Muscle of leg (tissue), 16 donors: Measurements from ENCODE around the gene UBE2A. TPM values are rescaled to one million over a fixed set of nuclear protein-coding genes. Genes with fewer than 3 reads are reported as not detected.
A peak's percentile ranks its signal among the peaks of the same experiment; 100 is the strongest.

ENCODE experiments used
- DNase-seq: peaks from one replicate; pipeline ENCODE4 v3.0.0; 2013
- H3K27ac ChIP-seq: one replicate; pipeline ENCODE4 v1.5.1; 2013; ENCODE audit warnings: mild to moderate bottlenecking, low read length, control low read depth
- H3K27me3 ChIP-seq: one replicate; pipeline ENCODE4 v1.6.1; 2013; ENCODE audit warnings: low read length; ENCODE audit not compliant: control insufficient read depth, insufficient read depth
- H3K36me3 ChIP-seq: one replicate; pipeline ENCODE4 v1.6.1; 2013; ENCODE audit warnings: low read length; ENCODE audit not compliant: control insufficient read depth, insufficient read depth
- H3K4me1 ChIP-seq: one replicate; pipeline ENCODE4 v1.6.1; 2013; ENCODE audit warnings: low read length; ENCODE audit not compliant: control insufficient read depth, insufficient read depth
- H3K4me3 ChIP-seq: one replicate; pipeline ENCODE4 v1.5.1; 2013; ENCODE audit warnings: low read length, control low read depth
- H3K9me3 ChIP-seq: replicated peaks from 2 replicates; pipeline ENCODE4 v1.6.1; 2013; ENCODE audit warnings: low read depth, low read length; ENCODE audit not compliant: control insufficient read depth
- WGBS: methylation state at CpG from one replicate; pipeline ENCODE4 v1.1.5; 2013; ENCODE audit warnings: missing lambda C conversion rate; ENCODE audit not compliant: insufficient coverage; 5-methylcytosine and 5-hydroxymethylcytosine counted together
- long read RNA-seq, 11 donors: transcript quantifications; one replicate each; lab custom pipeline, GENCODE V29; 2026
- polyA plus RNA-seq, 8 donors: library from polyadenylated mRNA; unstranded; fragments of 120-200 nt; gene quantifications; one replicate each; pipeline versions ENCODE4 v1.2.1 to v1.2.3, GENCODE V29; 2013; ENCODE audit warnings: inconsistent platforms in 1 of 8, low replicate concordance in 1 of 8; ENCODE audit not compliant: insufficient read length in 8 of 8, insufficient read depth in 1 of 8
- total RNA-seq: library from RNA; stranded (reverse); fragments of 120-200 nt; gene quantifications from one replicate; pipeline ENCODE4 v1.2.4, GENCODE V29; 2013

Gene UBE2A
- 28.6 TPM for total RNA-seq
- polyA plus RNA-seq, result 10 to 100 TPM; 48.9 to 69.2 (median 56.9) TPM
- long read RNA-seq, donor 1, partial matches to known transcripts, result 6 of 14 reads
- long read RNA-seq, donor 1, other reads (novel, unspliced or antisense), result 0 of 14 reads
- long read RNA-seq, donor 2, partial matches to known transcripts, result 0 of 4 reads
- long read RNA-seq, donor 2, other reads (novel, unspliced or antisense), result 0 of 4 reads
- long read RNA-seq, donor 3, transcript UBE2A-202 (6 exons, 1,874 nt), result major isoform, 15 of 26 reads
- long read RNA-seq, donor 3, partial matches to known transcripts, result 0 of 26 reads
- long read RNA-seq, donor 3, other reads (novel, unspliced or antisense), result 7 of 26 reads
- long read RNA-seq, donor 4, transcript UBE2A-202 (6 exons, 1,874 nt), result major isoform, 11 of 21 reads
- long read RNA-seq, donor 4, partial matches to known transcripts, result 6 of 21 reads
- long read RNA-seq, donor 4, other reads (novel, unspliced or antisense), result 0 of 21 reads
- long read RNA-seq, donor 5, transcript UBE2A-207 (5 exons, 934 nt), result minor isoform, 5 of 54 reads
- long read RNA-seq, donor 5, transcript UBE2A-202 (6 exons, 1,874 nt), result major isoform, 30 of 54 reads
- long read RNA-seq, donor 5, partial matches to known transcripts, result 14 of 54 reads
- long read RNA-seq, donor 5, other reads (novel, unspliced or antisense), result 0 of 54 reads
- long read RNA-seq, donor 6, transcript UBE2A-202 (6 exons, 1,874 nt), result major isoform, 18 of 32 reads
- long read RNA-seq, donor 6, partial matches to known transcripts, result 0 of 32 reads
- long read RNA-seq, donor 6, other reads (novel, unspliced or antisense), result 0 of 32 reads
- long read RNA-seq, donor 7, transcript UBE2A-202 (6 exons, 1,874 nt), result major isoform, 8 of 38 reads
- long read RNA-seq, donor 7, partial matches to known transcripts, result 23 of 38 reads
- long read RNA-seq, donor 7, other reads (novel, unspliced or antisense), result 0 of 38 reads
- long read RNA-seq, donor 8, transcript UBE2A-202 (6 exons, 1,874 nt), result major isoform, 8 of 9 reads
- long read RNA-seq, donor 8, partial matches to known transcripts, result 0 of 9 reads
- long read RNA-seq, donor 8, other reads (novel, unspliced or antisense), result 0 of 9 reads
- long read RNA-seq, donor 9, transcript UBE2A-202 (6 exons, 1,874 nt), result major isoform, 10 of 15 reads
- long read RNA-seq, donor 9, partial matches to known transcripts, result 0 of 15 reads
- long read RNA-seq, donor 9, other reads (novel, unspliced or antisense), result 0 of 15 reads
- long read RNA-seq, donor 10, transcript UBE2A-202 (6 exons, 1,874 nt), result major isoform, 15 of 23 reads
- long read RNA-seq, donor 10, partial matches to known transcripts, result 0 of 23 reads
- long read RNA-seq, donor 10, other reads (novel, unspliced or antisense), result 0 of 23 reads
- long read RNA-seq, donor 11, transcript UBE2A-202 (6 exons, 1,874 nt), result major isoform, 10 of 16 reads
- long read RNA-seq, donor 11, partial matches to known transcripts, result 0 of 16 reads
- long read RNA-seq, donor 11, other reads (novel, unspliced or antisense), result 0 of 16 reads

GRCh38 chrX:119574394-119575266, at the start of gene UBE2A:
UBE2A (plus strand) TSS chrX:119574563; CDS start chrX:119574712, 149 bp downstream.
- no peaks in the 10 kb centered on the region for H3K36me3 ChIP-seq
- 31% methylated on average over 74 of the region's 86 CpGs for WGBS
- peak; percentile 97 for DNase-seq

GRCh38 chrX:119529345-119530276, 44.8 kb upstream of the UBE2A start:
- no peaks in the 10 kb centered on the region for H3K9me3 ChIP-seq
- H3K4me3 ChIP-seq, result no peak overlapping the region
- no peaks in the 10 kb centered on the region for H3K4me1 ChIP-seq
- no peaks in the 10 kb centered on the region for H3K27me3 ChIP-seq
- DNase-seq, result peak; percentile 56
- 62% methylated on average over 7 of the region's 9 CpGs for WGBS
- no peaks in the 10 kb centered on the region for H3K36me3 ChIP-seq
- peak overlapping the region; percentile 17 for H3K27ac ChIP-seq

More at GRCh38 chrX:119574394-119575266, at the start of gene UBE2A:
- Histone ChIP-seq H3K4me1 (peaks cover 5% of the 10 kb centered on the region), H3K4me3 (peak within 1 kb of the TSS; percentile 72), H3K27ac (peak within 1 kb of the TSS; percentile 95), H3K9me3 (no peaks in the 10 kb centered on the region), H3K27me3 (no peaks in the 10 kb centered on the region)

- Histone ChIP-seq H3K9me3 (no peaks in the 10 kb centered on the region), H3K27me3 (no peaks in the 10 kb centered on the region), H3K27ac (no peak overlapping the region), H3K4me3 (no peak overlapping the region), H3K4me1 (no peaks in the 10 kb centered on the region), H3K36me3 (peaks cover 3% of the 10 kb centered on the region)
- no peak for DNase-seq
- 80% methylated on average over 1 of the region's 3 CpGs for WGBS
Measured at GRCh38 chrX:119537487-119537886, 36.9 kb upstream of the UBE2A start.

GRCh38 chrX:119539872-119540271, 34.5 kb upstream of the UBE2A start:
- no peaks in the 10 kb centered on the region for H3K27me3 ChIP-seq
- DNase-seq, result no peak
- H3K9me3 ChIP-seq, result no peaks in the 10 kb centered on the region
- WGBS, result no CpG with 5 or more reads among the region's 2 CpGs
- H3K36me3 ChIP-seq, result peaks cover 4% of the 10 kb centered on the region
- no peak overlapping the region for H3K4me3 ChIP-seq
- no peak overlapping the region for H3K27ac ChIP-seq
- no peaks in the 10 kb centered on the region for H3K4me1 ChIP-seq

GRCh38 chrX:119541188-119541587, 33.2 kb upstream of the UBE2A start:
- Histone ChIP-seq H3K27ac (no peak overlapping the region), H3K4me3 (no peak overlapping the region), H3K9me3 (no peaks in the 10 kb centered on the region), H3K4me1 (no peaks in the 10 kb centered on the region), H3K36me3 (peaks cover 4% of the 10 kb centered on the region), H3K27me3 (no peaks in the 10 kb centered on the region)
- peak; percentile 7 for DNase-seq
- WGBS, result 70% methylated on average over 2 of the region's 4 CpGs

- Histone ChIP-seq H3K4me1 (no peaks in the 10 kb centered on the region), H3K27ac (no peak overlapping the region), H3K27me3 (no peaks in the 10 kb centered on the region), H3K4me3 (no peak overlapping the region), H3K36me3 (no peaks in the 10 kb centered on the region), H3K9me3 (no peaks in the 10 kb centered on the region)
- no peak for DNase-seq
- WGBS, result no CpG with 5 or more reads among the region's 7 CpGs
Measured at GRCh38 chrX:119549327-119550016, 24.9 kb upstream of the UBE2A start.

GRCh38 chrX:119552508-119552907, 21.9 kb upstream of the UBE2A start:
- no CpG with 5 or more reads among the region's 3 CpGs for WGBS
- Histone ChIP-seq H3K27me3 (no peaks in the 10 kb centered on the region), H3K36me3 (peaks cover 3% of the 10 kb centered on the region), H3K27ac (no peak overlapping the region), H3K4me1 (no peaks in the 10 kb centered on the region), H3K9me3 (no peaks in the 10 kb centered on the region), H3K4me3 (no peak overlapping the region)
- no peak for DNase-seq
